ENCODE data around the gene FOXO3. TPM values are rescaled to one million over a fixed set of nuclear protein-coding genes. Genes with fewer than 3 reads are reported as not detected.

Gene FOXO3
- total RNA-seq, 1 experiment from 2014 or later, result 10.5 TPM

DNA sequence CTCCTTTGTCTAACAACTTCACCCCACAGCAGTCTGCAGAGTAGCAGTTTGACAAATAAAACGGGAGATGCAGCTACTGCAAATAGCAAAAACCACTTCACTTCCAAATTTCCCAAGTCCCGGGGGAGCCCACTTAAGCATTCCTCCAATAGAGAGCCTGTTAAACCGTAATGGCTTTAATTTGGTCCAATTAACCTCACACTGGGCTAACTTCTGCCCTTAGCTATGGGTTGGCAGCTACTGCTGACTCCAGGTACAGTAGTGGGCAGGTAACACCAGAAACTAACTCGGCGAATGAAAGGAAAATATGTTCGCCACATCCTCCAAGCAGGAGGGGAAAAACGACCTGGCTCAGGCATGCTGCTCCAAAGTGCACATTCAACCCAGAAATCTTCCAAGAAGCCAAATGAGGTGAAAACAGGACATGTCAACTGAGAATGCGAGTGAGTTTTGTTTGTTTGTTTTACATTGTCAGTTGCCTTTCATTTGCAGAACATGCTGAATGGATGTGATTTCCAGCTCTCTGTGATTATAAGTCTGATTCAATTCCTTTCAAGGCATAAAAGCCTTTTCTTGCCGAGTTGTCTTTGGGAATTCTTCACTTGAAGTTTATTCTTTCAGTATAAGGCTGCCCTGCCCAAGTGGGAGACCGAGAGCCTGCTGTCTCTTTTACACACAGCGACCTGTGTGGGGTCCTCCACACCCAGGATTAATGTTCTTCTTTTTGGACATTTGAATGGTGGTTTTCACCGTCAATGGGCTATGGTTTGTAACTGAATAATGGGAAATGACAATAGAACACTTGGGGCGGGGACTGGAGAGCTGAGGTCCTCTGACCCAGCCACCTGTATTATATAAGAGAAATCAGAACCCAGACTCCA, 170.2 kb downstream of the FOXO3 start:
- no peaks in the 10 kb centered on the region for H4K20me1 ChIP-seq (ENCODE audit: insufficient read depth, low read depth, low read length)
- H2AFZ ChIP-seq (ENCODE audit: low read length), result no peak overlapping the region
- H3K9me3 ChIP-seq (ENCODE audit: low read length), result no peaks in the 10 kb centered on the region
- no peaks in the 10 kb centered on the region for H3K9me2 ChIP-seq (replicated peaks; ENCODE audit: insufficient read depth, low read length)
- no peak for DNase-seq
- no peak overlapping the region for H3K4me3 ChIP-seq (ENCODE audit: low read length)
- H3K27me3 ChIP-seq (ENCODE audit: low read length), result no peaks in the 10 kb centered on the region
- no peak overlapping the region for H3K4me2 ChIP-seq (ENCODE audit: low read depth, low read length, poor library complexity, severe bottlenecking)
- H3K9ac ChIP-seq (ENCODE audit: low read length), result no peak overlapping the region
- no peaks in the 10 kb centered on the region for H3K79me2 ChIP-seq (ENCODE audit: low read length)
- no peaks in the 10 kb centered on the region for H3K36me3 ChIP-seq (ENCODE audit: insufficient read depth, low read length)
- H3K27ac ChIP-seq (ENCODE audit: low read length), result no peak overlapping the region
- peaks cover 18% of the 10 kb centered on the region for H3K4me1 ChIP-seq (ENCODE audit: low read length)

DNA sequence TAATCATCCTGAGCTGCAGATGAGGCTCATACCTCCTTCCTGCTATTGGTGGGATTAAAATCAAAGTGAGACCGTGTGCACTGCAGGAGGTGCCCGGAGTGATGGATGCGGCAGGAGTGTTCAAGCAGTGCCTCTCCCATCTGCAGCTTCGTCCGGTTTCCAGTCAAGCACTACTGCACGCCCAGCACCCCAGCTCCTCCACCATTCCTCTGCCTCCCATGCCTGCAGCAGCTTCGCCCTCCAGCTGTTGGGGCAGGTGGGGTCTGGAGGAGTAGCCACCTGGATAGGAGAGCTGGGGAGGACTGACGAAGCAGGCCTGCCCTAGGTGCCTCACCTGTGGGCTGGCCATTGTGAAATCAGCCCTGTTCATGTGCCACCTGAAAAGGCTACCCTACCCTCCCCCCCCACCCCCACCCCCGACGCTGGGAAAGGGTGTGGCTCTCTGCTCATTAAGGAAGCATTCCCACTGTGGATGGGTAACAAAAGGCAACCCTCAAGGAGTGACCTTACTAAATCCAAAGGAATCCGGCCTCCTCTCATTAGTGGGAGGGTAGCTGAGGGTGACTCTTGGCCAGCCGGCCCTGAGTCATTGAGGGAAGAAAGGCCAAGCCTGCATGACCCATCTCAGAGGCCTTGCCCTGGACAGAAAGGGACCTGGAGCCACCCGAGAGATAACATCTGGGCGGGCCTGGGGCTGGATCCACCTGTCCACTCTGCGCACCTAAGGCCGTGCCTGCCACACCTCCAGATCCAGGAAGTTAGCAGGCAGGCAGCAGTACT, 171.6 kb downstream of the FOXO3 start:
- no peak overlapping the region for H2AFZ ChIP-seq (ENCODE audit: low read length)
- H3K79me2 ChIP-seq (ENCODE audit: low read length), result no peaks in the 10 kb centered on the region
- no peaks in the 10 kb centered on the region for H4K20me1 ChIP-seq (ENCODE audit: insufficient read depth, low read depth, low read length)
- no peaks in the 10 kb centered on the region for H3K9me3 ChIP-seq (ENCODE audit: low read length)
- H3K27me3 ChIP-seq (ENCODE audit: low read length), result no peaks in the 10 kb centered on the region
- no peak overlapping the region for H3K9ac ChIP-seq (ENCODE audit: low read length)
- H3K4me2 ChIP-seq (ENCODE audit: low read depth, low read length, poor library complexity, severe bottlenecking), result no peak overlapping the region
- H3K4me1 ChIP-seq (ENCODE audit: low read length), result peaks cover 18% of the 10 kb centered on the region
- no peaks in the 10 kb centered on the region for H3K9me2 ChIP-seq (replicated peaks; ENCODE audit: insufficient read depth, low read length)
- H3K27ac ChIP-seq (ENCODE audit: low read length), result no peak overlapping the region
- H3K36me3 ChIP-seq (ENCODE audit: insufficient read depth, low read length), result no peaks in the 10 kb centered on the region
- H3K4me3 ChIP-seq (ENCODE audit: low read length), result no peak overlapping the region
- DNase-seq, result no peak

DNA sequence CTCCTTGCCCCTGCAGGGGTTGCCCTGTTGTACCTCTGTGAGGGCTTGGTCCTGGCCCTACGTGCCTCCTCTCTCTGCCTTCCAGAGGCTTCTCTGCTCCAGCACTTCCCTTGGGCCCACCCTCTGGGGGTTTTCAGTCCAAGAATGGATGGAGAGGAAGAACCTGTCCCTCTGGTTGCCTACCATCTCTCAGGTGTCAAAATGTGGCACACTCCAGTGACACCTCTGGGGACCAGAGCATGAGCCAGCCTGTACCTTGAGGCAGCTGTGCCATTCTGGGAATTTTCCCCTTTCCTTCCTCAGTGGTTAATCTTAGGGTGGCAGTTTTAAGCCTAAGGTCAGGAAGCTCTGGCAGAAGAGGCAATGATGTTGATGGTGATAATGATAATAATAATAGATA, 172.3 kb downstream of the FOXO3 start:
- no peak for DNase-seq
- Histone ChIP-seq H3K36me3 (ENCODE audit: insufficient read depth, low read length) (no peaks in the 10 kb centered on the region), H3K9me3 (ENCODE audit: low read length) (no peaks in the 10 kb centered on the region), H3K4me2 (ENCODE audit: low read depth, low read length, poor library complexity, severe bottlenecking) (no peak overlapping the region), H3K9ac (ENCODE audit: low read length) (no peak overlapping the region), H3K27ac (ENCODE audit: low read length) (no peak overlapping the region), H4K20me1 (ENCODE audit: insufficient read depth, low read depth, low read length) (no peaks in the 10 kb centered on the region), H3K79me2 (ENCODE audit: low read length) (no peaks in the 10 kb centered on the region), H3K27me3 (ENCODE audit: low read length) (no peaks in the 10 kb centered on the region), H3K4me3 (ENCODE audit: low read length) (no peak overlapping the region), H3K9me2 (replicated peaks; ENCODE audit: insufficient read depth, low read length) (no peaks in the 10 kb centered on the region), H2AFZ (ENCODE audit: low read length) (no peak overlapping the region), H3K4me1 (ENCODE audit: low read length) (peaks cover 18% of the 10 kb centered on the region)

DNA sequence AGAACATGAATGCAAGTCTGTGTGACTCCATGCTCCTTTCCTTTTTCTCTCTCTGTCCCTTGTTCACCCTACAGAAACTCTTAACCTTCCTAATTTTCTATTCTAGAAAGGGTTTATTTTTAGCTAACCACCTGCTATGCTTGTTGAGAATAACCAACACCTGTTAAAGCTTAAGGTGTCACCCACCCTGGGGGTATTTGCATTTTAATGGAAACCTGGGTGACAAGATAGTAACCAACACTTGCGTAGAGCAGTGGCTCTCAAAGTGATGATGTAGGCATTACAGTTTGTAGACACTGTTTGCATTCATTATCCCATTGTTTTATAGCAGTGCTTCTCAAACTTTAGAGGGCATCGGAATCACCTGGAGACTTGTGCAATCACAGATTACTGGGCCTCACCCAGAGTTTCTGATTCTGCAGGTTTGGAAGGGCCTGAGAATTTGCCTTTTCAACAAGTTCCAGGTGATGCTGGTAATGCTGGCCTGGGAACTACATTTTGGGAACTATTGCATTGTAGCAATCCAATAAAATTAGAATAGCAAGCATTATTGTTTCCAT, 173.1 kb downstream of the FOXO3 start:
- H3K4me3 ChIP-seq (ENCODE audit: low read length), result no peak overlapping the region
- no peaks in the 10 kb centered on the region for H3K27me3 ChIP-seq (ENCODE audit: low read length)
- no peak overlapping the region for H2AFZ ChIP-seq (ENCODE audit: low read length)
- DNase-seq, result no peak
- no peaks in the 10 kb centered on the region for H3K79me2 ChIP-seq (ENCODE audit: low read length)
- no peak overlapping the region for H3K27ac ChIP-seq (ENCODE audit: low read length)
- H4K20me1 ChIP-seq (ENCODE audit: insufficient read depth, low read depth, low read length), result no peaks in the 10 kb centered on the region
- H3K4me1 ChIP-seq (ENCODE audit: low read length), result peaks cover 18% of the 10 kb centered on the region
- H3K36me3 ChIP-seq (ENCODE audit: insufficient read depth, low read length), result no peaks in the 10 kb centered on the region
- no peaks in the 10 kb centered on the region for H3K9me3 ChIP-seq (ENCODE audit: low read length)
- peak overlapping the region; percentile 12 for H3K4me2 ChIP-seq (ENCODE audit: low read depth, low read length, poor library complexity, severe bottlenecking)
- H3K9ac ChIP-seq (ENCODE audit: low read length), result no peak overlapping the region
- H3K9me2 ChIP-seq (replicated peaks; ENCODE audit: insufficient read depth, low read length), result no peaks in the 10 kb centered on the region

Small RNA genes within 50 kb of the gene (small RNA-seq; reads per million reads assigned to genes)
- gene AL391646.1, result not detected
- gene SUMO2P8, result not detected

Measured in Karpas-422 (cell line).